Measurements from ENCODE around the gene TFR2.

TFR2 gene

GRCh38 chr7:100586266-100587025, 54.9 kb downstream of the TFR2 start, which contains the start of gene FBXO24:
TSS of gene FBXO24 (plus strand) at chr7:100586328. CDS start at chr7:100586626, 298 bp downstream.
- peak; percentile 100 for DNase-seq (ENCODE audit: low spot score)

DNA sequence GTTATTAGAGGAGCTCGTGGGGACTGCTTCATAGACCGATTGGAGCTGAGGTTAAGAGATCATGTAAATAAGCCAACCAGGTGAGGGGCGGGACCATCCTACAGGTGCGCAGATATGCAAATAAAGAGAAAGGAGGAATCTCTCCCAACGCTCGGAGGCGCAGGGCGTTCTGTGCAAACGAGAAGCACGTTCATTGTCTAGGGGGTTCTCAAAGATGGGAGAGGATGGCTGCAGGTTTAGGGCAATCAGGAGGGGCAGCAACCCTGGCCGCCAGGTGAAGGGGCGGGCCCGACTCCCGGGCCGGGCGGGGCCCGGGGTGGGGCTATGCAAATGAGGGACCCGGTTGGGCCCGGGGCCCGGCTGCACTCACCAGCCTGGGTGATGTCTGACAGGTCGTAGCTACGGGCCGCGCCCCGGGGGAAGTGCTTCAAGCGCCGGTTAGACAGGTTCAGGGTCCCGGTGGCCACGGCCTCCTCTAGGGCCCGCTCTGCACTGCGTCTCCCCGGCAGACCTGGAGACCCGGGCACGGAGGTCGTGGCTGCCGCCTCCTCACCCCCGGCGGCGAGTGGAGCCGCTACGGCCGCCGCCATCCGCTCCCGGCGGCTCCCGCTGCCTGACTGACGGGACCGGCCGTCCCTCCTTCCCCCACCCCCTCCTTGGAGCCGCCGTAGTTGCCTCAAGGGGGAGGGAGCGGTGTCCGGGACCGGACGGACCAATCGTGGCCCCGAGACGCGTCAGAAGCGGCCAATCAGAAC, 55.7 kb downstream of the TFR2 start, which contains the start of gene LRCH4:
TSS of gene LRCH4 (minus strand) at position 619 of the 755 bp plus-strand sequence. CDS start at position 590, 29 bp downstream.
- DNase-seq (ENCODE audit: low spot score) = no peak

- peak; percentile 78 for DNase-seq (ENCODE audit: low spot score)
These were observed 56.5 kb downstream of the TFR2 start for GRCh38 chr7:100584683-100585510.

GRCh38 chr7:100584054-100584682, 57.2 kb downstream of the TFR2 start:
- no peak for DNase-seq (ENCODE audit: low spot score)

GRCh38 chr7:100583132-100584053, 58.0 kb downstream of the TFR2 start:
- no peak for DNase-seq (ENCODE audit: low spot score)

GRCh38 chr7:100582650-100583049, 58.7 kb downstream of the TFR2 start:
- DNase-seq (ENCODE audit: low spot score) = no peak

- DNase-seq (ENCODE audit: low spot score) = no peak
These were observed 59.2 kb downstream of the TFR2 start for GRCh38 chr7:100582041-100582579.

GRCh38 chr7:100580466-100581283, 60.7 kb downstream of the TFR2 start:
- DNase-seq (ENCODE audit: low spot score) = no peak

DNA sequence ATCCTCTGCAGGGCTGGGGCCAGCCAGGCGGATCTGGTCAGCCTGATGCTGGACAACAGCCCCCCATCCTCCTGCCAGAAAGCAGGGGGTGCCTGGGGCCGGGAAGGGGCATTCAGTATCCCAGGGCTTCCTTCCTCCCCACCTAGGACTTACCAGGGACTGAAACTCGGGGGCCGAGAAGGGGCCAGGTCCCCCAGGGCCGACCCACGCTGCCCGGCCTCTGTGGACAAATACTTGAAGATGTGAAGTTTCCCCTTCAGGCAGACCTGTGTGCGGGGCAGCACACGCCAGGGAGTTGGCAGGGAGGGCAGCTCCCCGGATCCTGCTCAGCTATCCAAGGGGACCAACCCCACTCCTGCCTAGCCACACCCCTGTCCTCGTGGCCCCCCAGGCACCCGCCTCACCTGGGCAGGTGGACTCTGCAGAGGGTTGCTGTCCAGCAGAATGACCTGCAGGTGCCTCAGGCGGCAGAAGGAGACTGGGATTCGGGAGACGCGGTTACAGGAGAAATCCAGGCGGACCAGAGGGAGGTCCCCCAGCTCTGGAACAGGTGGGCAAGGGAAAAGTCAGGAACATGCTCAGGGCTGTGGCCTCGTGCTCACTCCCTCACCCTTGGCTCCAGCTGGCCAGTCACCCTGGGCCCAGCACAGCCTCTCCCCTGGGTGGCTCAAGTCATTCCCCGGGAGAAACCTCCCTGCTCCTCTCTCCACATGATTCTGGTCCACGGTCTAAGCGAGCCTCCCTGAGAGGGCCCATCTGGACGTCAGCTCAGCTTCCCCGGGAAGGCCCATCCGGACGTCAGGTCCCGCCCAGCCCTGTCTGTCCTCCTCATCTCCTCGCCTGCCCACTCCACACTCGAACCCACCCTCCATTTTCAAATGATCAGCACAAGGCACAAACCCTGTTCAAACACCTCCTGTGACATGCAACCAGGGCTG, 62.8 kb downstream of the TFR2 start:
- DNase-seq (ENCODE audit: low spot score) = no peak

GRCh38 chr7:100577507-100577906, 63.8 kb downstream of the TFR2 start:
- no peak for DNase-seq (ENCODE audit: low spot score)

GRCh38 chr7:100577103-100577502, 64.2 kb downstream of the TFR2 start:
- DNase-seq (ENCODE audit: low spot score) = no peak

GRCh38 chr7:100576384-100576993, 64.9 kb downstream of the TFR2 start:
- DNase-seq (ENCODE audit: low spot score) = no peak

DNA sequence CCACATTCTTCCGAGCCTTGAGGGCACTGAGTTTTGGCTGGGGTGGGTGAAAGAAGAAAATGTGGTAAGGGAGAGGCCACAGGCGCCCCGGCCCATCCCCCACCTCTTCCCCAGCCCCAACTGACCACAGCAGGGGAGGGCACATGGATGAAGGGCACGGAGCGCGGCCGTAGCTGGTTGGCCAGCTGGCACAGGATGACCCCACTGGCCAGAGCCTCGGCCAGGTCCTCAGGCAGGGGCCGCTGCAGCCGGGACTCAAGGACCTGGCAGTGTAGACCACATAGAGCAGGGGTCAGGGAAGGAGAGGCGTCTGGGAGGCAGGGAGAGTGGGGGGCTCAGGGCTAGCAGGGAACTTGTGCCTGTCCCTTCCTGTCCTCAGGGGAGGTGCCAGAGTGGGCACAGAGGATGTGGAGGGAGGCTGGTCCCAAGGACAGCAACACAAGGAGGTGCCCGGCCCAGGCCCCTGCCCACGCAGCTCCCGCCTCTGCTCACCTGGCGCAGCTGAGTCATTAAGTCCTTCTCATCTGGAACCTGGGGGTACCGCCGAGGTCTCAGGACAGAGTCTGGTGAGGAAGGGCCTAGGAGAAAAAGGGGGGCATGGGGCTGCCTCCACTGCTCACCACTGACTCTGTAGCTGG, 65.5 kb downstream of the TFR2 start:
- no peak for DNase-seq (ENCODE audit: low spot score)

DNA sequence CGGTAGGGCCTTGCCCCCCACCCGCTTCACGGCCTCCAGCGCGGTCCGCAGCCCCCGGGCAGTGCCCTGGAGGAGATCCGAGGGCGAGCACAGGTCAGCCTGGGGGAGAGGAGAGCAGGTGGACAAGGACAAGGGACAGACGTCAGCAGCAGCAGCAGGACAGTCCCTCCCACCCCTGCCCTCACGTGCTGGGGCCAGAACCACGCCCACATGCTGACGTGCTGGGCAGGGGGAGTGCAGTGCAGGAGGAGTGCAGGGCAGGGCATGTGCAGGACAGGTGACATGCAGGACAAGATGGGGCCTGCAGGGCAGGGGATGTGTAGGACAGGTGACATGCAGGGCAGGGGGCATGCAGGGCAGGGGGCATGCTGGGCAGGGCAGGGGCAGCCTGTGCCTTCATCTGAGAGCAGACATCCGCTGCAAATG, 66.1 kb downstream of the TFR2 start:
- DNase-seq (ENCODE audit: low spot score) = no peak

GRCh38 chr7:100574362-100575205, 66.8 kb downstream of the TFR2 start:
- no peak for DNase-seq (ENCODE audit: low spot score)

DNA sequence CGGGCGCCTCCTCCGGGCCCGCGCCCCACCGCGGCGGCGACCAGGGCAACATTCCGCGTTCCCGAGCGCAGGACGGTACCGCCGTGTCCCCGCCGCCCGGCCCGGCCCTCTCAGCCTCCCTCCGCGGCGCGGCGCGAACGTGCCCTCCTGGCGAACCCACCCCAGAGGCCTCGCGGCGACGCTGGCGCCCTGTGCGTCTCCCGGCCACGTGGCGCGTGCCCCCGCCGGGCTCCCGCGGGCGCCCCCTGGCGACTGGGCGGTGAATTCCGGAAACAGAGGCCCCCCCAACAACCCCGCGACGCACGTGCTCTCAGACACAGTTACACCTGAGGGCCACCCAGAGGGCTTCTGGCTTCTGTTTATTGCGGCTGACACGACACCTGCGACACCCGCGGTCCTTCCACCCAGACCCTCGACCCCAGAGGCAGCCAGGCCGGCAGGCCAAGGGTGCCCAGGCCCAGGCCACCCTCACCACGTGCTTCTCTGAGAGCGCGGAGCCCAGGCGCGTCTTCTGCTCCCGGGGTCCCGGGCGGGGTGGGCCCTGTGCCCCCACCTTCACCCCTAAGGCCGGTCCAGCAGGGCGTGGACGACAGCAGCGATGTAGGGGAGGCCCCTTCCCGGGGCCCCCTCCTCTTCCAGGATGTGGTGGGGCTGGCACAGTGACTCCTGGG, 67.5 kb downstream of the TFR2 start, which contains the start of gene SAP25:
TSS of gene SAP25 (minus strand) at position 210 of the 671 bp plus-strand sequence. CDS start at position 52, 158 bp downstream.
- DNase-seq (ENCODE audit: low spot score) = no peak

All from RKO (cell line).